ENCODE measurements around the gene MEF2D. TPM values are rescaled to one million over a fixed set of nuclear protein-coding genes. Genes with fewer than 3 reads are reported as not detected.

MEF2D gene
- polyA plus RNA-seq, 3 donors, result 25.9 to 29.3 (median 26.8) TPM

- no peak for DNase-seq
These were observed 11.2 kb downstream of the MEF2D start for GRCh38 chr1:156489166-156489934.

- DNase-seq, result no peak
These were observed 11.9 kb downstream of the MEF2D start for GRCh38 chr1:156488566-156489165.

GRCh38 chr1:156487862-156488261 is 12.7 kb downstream of the MEF2D start:
- no peak for DNase-seq

GRCh38 chr1:156486421-156487344 is 13.9 kb downstream of the MEF2D start:
- DNase-seq, result no peak

- DNase-seq, result no peak
These were observed 14.6 kb downstream of the MEF2D start for GRCh38 chr1:156485984-156486383.

GRCh38 chr1:156484480-156485058 is 16.0 kb downstream of the MEF2D start:
- DNase-seq, result no peak

- DNase-seq, result no peak
These were observed 17.2 kb downstream of the MEF2D start for GRCh38 chr1:156483397-156483796.

GRCh38 chr1:156482276-156482675 is 18.3 kb downstream of the MEF2D start:
- no peak for DNase-seq

GRCh38 chr1:156481527-156481926 is 19.0 kb downstream of the MEF2D start:
- no peak for DNase-seq

GRCh38 chr1:156480411-156481192 is 20.0 kb downstream of the MEF2D start:
- no peak for DNase-seq

- DNase-seq, result no peak
These were observed 20.6 kb downstream of the MEF2D start for GRCh38 chr1:156480016-156480370.

- DNase-seq, result no peak
These were observed 21.2 kb downstream of the MEF2D start for GRCh38 chr1:156479093-156480015.

- DNase-seq, result no peak
These were observed 22.3 kb downstream of the MEF2D start for GRCh38 chr1:156478250-156478627.

- DNase-seq, result no peak
These were observed 22.9 kb downstream of the MEF2D start for GRCh38 chr1:156477526-156478249.

GRCh38 chr1:156476501-156477298 is 23.9 kb downstream of the MEF2D start:
- no peak for DNase-seq

- no peak for DNase-seq
These were observed 24.7 kb downstream of the MEF2D start for GRCh38 chr1:156475568-156476500.

- DNase-seq, result no peak
These were observed 25.6 kb downstream of the MEF2D start for GRCh38 chr1:156474966-156475365.
